WERI-Rb-1 (cell line): ENCODE measurements around the gene MAPKAPK3.

Experiments used
- DNase-seq: peaks from one replicate; pipeline ENCODE4 v3.0.0-alpha.2; 2020
- H3K27ac ChIP-seq: fragments of 250-450 bp; sonication (Bioruptor Pico); 2 replicates; pipeline ENCODE4 v1.5.1; 2020; ENCODE audit warnings: mild to moderate bottlenecking, moderate library complexity
- H3K27me3 ChIP-seq: fragments of 250-450 bp; sonication (Bioruptor Pico); 2 replicates; pipeline ENCODE4 v1.5.1; 2021; ENCODE audit warnings: mild to moderate bottlenecking, low read depth, moderate library complexity; ENCODE audit not compliant: insufficient read depth, severe bottlenecking
- H3K36me3 ChIP-seq: fragments of 250-450 bp; sonication (Bioruptor Pico); 2 replicates; pipeline ENCODE4 v1.5.1; 2020; ENCODE audit warnings: mild to moderate bottlenecking, moderate library complexity
- H3K4me3 ChIP-seq: 2 replicates; pipeline ENCODE4 v1.5.1; 2011; ENCODE audit warnings: low read depth, mild to moderate bottlenecking, control low read depth, low read length
- H3K9me3 ChIP-seq: fragments of 250-450 bp; sonication (Bioruptor Pico); 2 replicates; pipeline ENCODE4 v1.5.1; 2021; ENCODE audit warnings: mild to moderate bottlenecking, moderate library complexity; ENCODE audit not compliant: severe bottlenecking
- TF ChIP-seq, protein P1 (sequence below): IDR thresholded peaks from 2 replicates; pipeline ENCODE4 v1.5.1; 2011; ENCODE audit warnings: low read depth, mild to moderate bottlenecking, control low read depth, inconsistent platforms, low read length

MAPKAPK3 gene

DNA sequence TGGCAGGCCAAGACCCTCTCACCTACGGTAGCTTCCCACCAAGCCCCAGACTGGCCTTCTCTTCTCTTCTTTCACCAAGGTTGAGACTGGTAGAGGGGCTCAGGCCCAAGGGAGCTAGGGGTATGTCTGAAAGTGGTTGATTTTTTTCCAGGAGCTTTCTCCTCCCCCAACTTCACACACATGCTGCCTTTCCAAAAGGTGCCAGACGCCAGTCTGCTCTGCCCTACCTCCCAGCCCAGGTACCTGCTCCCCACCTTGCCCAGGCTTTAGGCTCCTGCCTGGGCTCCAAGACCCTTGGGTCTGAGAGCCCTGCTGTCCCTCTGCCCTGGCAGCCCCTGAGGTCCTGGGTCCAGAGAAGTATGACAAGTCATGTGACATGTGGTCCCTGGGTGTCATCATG is 28.4 kb downstream of the MAPKAPK3 start:
- H3K9me3 ChIP-seq = no peaks in the 10 kb centered on the region
- H3K36me3 ChIP-seq = peaks cover 19% of the 10 kb centered on the region
- TF ChIP-seq, protein P1, sequence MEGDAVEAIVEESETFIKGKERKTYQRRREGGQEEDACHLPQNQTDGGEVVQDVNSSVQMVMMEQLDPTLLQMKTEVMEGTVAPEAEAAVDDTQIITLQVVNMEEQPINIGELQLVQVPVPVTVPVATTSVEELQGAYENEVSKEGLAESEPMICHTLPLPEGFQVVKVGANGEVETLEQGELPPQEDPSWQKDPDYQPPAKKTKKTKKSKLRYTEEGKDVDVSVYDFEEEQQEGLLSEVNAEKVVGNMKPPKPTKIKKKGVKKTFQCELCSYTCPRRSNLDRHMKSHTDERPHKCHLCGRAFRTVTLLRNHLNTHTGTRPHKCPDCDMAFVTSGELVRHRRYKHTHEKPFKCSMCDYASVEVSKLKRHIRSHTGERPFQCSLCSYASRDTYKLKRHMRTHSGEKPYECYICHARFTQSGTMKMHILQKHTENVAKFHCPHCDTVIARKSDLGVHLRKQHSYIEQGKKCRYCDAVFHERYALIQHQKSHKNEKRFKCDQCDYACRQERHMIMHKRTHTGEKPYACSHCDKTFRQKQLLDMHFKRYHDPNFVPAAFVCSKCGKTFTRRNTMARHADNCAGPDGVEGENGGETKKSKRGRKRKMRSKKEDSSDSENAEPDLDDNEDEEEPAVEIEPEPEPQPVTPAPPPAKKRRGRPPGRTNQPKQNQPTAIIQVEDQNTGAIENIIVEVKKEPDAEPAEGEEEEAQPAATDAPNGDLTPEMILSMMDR = no peak
- no peak for DNase-seq
- H3K27ac ChIP-seq = no peak overlapping the region
- H3K4me3 ChIP-seq = no peak overlapping the region
- no peaks in the 10 kb centered on the region for H3K27me3 ChIP-seq

GRCh38 chr3:50648313-50648712 is 31.4 kb downstream of the MAPKAPK3 start:
- Histone ChIP-seq H3K27ac (no peak overlapping the region), H3K36me3 (peaks cover 7% of the 10 kb centered on the region), H3K4me3 (no peak overlapping the region), H3K9me3 (no peaks in the 10 kb centered on the region), H3K27me3 (no peaks in the 10 kb centered on the region)
- peak; percentile 21 for DNase-seq
- TF ChIP-seq, protein P1 = no peak

GRCh38 chr3:50648944-50649343 is 32.0 kb downstream of the MAPKAPK3 start:
- Histone ChIP-seq H3K36me3 (peaks cover 6% of the 10 kb centered on the region; the same call in 1 of the 2 replicates), H3K4me3 (no peak overlapping the region), H3K9me3 (no peaks in the 10 kb centered on the region), H3K27me3 (no peaks in the 10 kb centered on the region), H3K27ac (no peak overlapping the region)
- DNase-seq = no peak
- TF ChIP-seq, protein P1 = no peak

- no peaks in the 10 kb centered on the region for H3K27me3 ChIP-seq
- no peak overlapping the region for H3K27ac ChIP-seq
- no peaks in the 10 kb centered on the region for H3K9me3 ChIP-seq
- H3K36me3 ChIP-seq = peaks cover 6% of the 10 kb centered on the region; the same call in 1 of the 2 replicates
- TF ChIP-seq, protein P1 = no peak
- no peak overlapping the region for H3K4me3 ChIP-seq
- no peak for DNase-seq
Observed at GRCh38 chr3:50649451-50649931, 32.5 kb downstream of the MAPKAPK3 start.

GRCh38 chr3:50650018-50650417 is 33.1 kb downstream of the MAPKAPK3 start:
- TF ChIP-seq, protein P1 = no peak
- Histone ChIP-seq H3K36me3 (peaks cover 5% of the 10 kb centered on the region; the same call in 1 of the 2 replicates), H3K27me3 (no peaks in the 10 kb centered on the region), H3K9me3 (no peaks in the 10 kb centered on the region), H3K4me3 (no peak overlapping the region), H3K27ac (no peak overlapping the region)
- DNase-seq = no peak

GRCh38 chr3:50651445-50651844 is 34.5 kb downstream of the MAPKAPK3 start:
- Histone ChIP-seq H3K27ac (no peak overlapping the region), H3K27me3 (no peaks in the 10 kb centered on the region), H3K4me3 (no peak overlapping the region), H3K36me3 (no peaks in the 10 kb centered on the region; the same call in 1 of the 2 replicates), H3K9me3 (no peaks in the 10 kb centered on the region)
- no peak for DNase-seq
- TF ChIP-seq, protein P1 = no peak
